Chondrocyte (in vitro differentiated cells): ENCODE data around the gene TCF19. TPM values are rescaled to one million over a fixed set of nuclear protein-coding genes. Genes with fewer than 3 reads are reported as not detected.
A peak's percentile ranks its signal among the peaks of the same experiment; 100 is the strongest.

Experiments
- DNase-seq: peaks from one replicate; pipeline ENCODE4 v3.0.0; 2021; ENCODE audit warnings: mixed read lengths, low spot score
- H3K27ac Mint-ChIP-seq: one replicate; pipeline ENCODE4 v1.8.0; 2021; ENCODE audit warnings: mild to moderate bottlenecking, moderate library complexity, mixed read lengths; ENCODE audit not compliant: unreplicated experiment
- H3K27me3 Mint-ChIP-seq: 2 replicates; pipeline ENCODE4 v1.8.0; 2021; ENCODE audit warnings: low read depth, mixed read lengths
- H3K36me3 Mint-ChIP-seq: 2 replicates; pipeline ENCODE4 v1.8.0; 2021; ENCODE audit warnings: low read depth, mixed read lengths
- H3K4me1 Mint-ChIP-seq: 2 replicates; pipeline ENCODE4 v1.8.0; 2021; ENCODE audit warnings: low read depth, mild to moderate bottlenecking, mixed read lengths
- H3K4me3 Mint-ChIP-seq: one replicate; pipeline ENCODE4 v1.8.0; 2021; ENCODE audit warnings: mild to moderate bottlenecking, moderate library complexity, mixed read lengths; ENCODE audit not compliant: unreplicated experiment
- H3K9me3 Mint-ChIP-seq: 2 replicates; pipeline ENCODE4 v1.8.0; 2021; ENCODE audit warnings: low read depth, mixed read lengths
- total RNA-seq: library from RNA; stranded (reverse); gene quantifications from 3 replicates; pipeline ENCODE4 v1.2.1, GENCODE V29; 2021
- TF ChIP-seq, protein P1 (sequence below): fragments of 200-600 bp; sonication (generic); IDR thresholded peaks from 2 replicates; pipeline ENCODE4 v1.5.0; 2021; ENCODE audit warnings: antibody characterized with exemption, mild to moderate bottlenecking, moderate library complexity

TCF19 gene
- total RNA-seq, 1 donor from 2014 or later = 7.4 TPM

DNA sequence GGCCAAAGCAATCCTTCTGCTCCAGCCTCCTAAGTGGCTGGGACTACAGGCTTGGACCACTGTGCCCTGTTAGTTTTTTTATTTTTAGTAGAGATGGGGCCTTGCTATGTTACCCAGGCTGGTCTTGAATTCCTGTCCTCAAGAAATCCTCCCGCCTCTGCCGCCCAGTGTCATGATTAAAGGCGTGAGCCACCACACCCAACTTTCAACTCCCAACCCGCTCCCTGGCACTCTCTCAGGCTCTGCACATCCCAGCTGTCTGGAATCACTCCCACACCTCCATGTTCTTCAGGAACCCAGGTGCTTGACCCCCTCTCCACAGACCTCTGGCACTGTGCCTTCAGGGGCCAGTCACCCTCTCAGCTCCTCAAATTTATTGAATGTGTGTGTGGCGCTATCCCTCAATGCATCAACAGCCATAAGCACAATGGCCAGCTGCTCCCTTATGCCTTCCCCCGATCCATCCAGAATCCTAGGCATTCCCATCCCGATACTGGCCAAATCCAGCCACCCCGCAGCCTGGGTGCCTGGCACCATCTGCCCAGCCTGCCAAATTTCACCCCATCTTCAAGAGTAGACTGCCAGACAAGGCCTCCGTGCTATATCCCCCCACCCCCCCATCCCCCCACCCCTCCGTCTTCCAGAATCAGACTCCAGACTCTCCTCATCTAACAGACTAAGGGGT is 12.7 kb downstream of the TCF19 start:
- peaks cover 5% of the 10 kb centered on the region for H3K4me1 Mint-ChIP-seq
- no peaks in the 10 kb centered on the region for H3K9me3 Mint-ChIP-seq
- H3K27ac Mint-ChIP-seq = no peak overlapping the region
- H3K4me3 Mint-ChIP-seq = no peak overlapping the region
- TF ChIP-seq, protein P1, sequence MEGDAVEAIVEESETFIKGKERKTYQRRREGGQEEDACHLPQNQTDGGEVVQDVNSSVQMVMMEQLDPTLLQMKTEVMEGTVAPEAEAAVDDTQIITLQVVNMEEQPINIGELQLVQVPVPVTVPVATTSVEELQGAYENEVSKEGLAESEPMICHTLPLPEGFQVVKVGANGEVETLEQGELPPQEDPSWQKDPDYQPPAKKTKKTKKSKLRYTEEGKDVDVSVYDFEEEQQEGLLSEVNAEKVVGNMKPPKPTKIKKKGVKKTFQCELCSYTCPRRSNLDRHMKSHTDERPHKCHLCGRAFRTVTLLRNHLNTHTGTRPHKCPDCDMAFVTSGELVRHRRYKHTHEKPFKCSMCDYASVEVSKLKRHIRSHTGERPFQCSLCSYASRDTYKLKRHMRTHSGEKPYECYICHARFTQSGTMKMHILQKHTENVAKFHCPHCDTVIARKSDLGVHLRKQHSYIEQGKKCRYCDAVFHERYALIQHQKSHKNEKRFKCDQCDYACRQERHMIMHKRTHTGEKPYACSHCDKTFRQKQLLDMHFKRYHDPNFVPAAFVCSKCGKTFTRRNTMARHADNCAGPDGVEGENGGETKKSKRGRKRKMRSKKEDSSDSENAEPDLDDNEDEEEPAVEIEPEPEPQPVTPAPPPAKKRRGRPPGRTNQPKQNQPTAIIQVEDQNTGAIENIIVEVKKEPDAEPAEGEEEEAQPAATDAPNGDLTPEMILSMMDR = no peak
- H3K36me3 Mint-ChIP-seq = no peaks in the 10 kb centered on the region
- peak; percentile 11 for DNase-seq
- no peaks in the 10 kb centered on the region for H3K27me3 Mint-ChIP-seq

DNA sequence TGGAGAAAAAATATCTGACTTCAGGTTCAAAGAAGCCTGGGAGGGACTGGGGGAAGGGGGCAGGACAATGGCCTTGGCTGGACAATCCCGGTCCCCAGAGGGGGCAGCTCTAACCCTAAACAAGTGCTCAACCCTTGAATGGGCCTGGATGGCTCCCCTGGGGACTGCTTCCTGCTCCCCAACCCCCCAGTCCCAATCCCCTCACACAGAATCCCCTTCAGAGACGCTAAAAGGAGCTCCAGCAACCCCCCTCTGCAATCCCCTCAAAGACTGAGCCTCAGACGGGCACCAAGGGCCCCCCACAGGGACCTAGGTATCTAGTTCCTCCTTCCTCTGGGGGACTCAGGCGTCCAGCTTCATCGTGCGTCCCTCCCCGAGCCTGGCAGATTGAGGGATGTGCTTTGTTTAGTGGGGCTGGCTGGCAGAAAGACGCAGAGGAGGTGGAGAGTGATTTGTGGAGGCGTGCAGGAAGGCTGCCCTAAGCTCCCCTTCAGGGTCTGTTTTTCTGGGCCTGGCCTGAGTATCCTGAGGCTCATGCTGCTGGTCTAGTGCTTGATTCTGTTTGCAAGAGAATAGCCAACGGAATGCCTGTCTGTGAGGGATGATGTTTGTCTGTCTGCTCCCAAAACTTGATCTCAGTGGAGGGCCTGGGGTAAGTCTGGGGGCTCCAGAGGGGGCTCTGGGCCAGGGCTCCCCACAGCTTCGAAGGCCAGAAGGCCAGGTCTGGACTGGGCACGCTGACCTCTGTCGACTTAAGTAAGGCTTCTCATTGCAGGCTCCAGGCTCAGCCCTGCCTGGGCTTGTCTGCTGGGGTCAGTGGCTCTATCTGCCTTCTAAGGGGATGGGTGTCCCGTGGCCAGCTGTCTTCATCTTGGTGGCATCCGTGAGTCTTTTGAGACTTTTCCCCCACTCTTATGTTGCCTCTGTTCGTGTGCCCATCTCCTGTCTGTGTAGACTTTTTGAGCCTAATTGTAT is 13.8 kb downstream of the TCF19 start:
- TF ChIP-seq, protein P1 = no peak
- no peak overlapping the region for H3K4me3 Mint-ChIP-seq
- H3K27ac Mint-ChIP-seq = no peak overlapping the region
- DNase-seq = no peak
- no peaks in the 10 kb centered on the region for H3K36me3 Mint-ChIP-seq
- H3K9me3 Mint-ChIP-seq = no peaks in the 10 kb centered on the region
- peaks cover 6% of the 10 kb centered on the region for H3K4me1 Mint-ChIP-seq
- no peaks in the 10 kb centered on the region for H3K27me3 Mint-ChIP-seq

- H3K27me3 Mint-ChIP-seq = no peaks in the 10 kb centered on the region
- H3K9me3 Mint-ChIP-seq = no peaks in the 10 kb centered on the region
- peaks cover 6% of the 10 kb centered on the region for H3K4me1 Mint-ChIP-seq
- TF ChIP-seq, protein P1 = no peak
- H3K27ac Mint-ChIP-seq = no peak overlapping the region
- DNase-seq = no peak
- no peak overlapping the region for H3K4me3 Mint-ChIP-seq
- H3K36me3 Mint-ChIP-seq = no peaks in the 10 kb centered on the region
Observed at GRCh38 chr6:31172973-31173384, 14.6 kb downstream of the TCF19 start.

DNA sequence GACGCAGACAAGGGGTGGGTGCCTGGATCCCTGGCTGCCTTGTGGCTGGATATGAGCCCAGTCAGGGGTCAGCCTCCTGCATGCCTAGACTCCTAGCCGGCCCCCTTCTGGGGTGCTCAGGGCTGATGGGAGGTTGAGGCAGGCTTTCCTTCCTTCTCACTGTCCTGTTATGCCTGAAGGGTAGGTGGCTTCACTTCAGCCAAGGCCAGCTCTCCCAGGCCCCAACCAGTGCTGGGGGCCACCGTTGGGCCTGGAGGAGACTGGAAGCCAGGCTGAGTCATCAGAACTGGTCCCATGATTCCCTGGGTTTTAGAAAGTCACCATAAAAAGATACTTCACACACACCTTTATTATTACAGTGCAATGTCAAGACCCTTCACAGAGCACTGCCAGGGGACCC is 15.0 kb downstream of the TCF19 start:
- Mint-ChIP-seq H3K27me3 (no peaks in the 10 kb centered on the region), H3K36me3 (no peaks in the 10 kb centered on the region), H3K4me1 (peaks cover 6% of the 10 kb centered on the region), H3K27ac (no peak overlapping the region), H3K9me3 (no peaks in the 10 kb centered on the region), H3K4me3 (no peak overlapping the region)
- DNase-seq = no peak
- TF ChIP-seq, protein P1 = no peak

GRCh38 chr6:31174378-31174777 is 16.0 kb downstream of the TCF19 start:
- Mint-ChIP-seq H3K36me3 (no peaks in the 10 kb centered on the region), H3K4me3 (no peak overlapping the region), H3K4me1 (peaks cover 14% of the 10 kb centered on the region), H3K27me3 (no peaks in the 10 kb centered on the region), H3K27ac (no peak overlapping the region), H3K9me3 (no peaks in the 10 kb centered on the region)
- TF ChIP-seq, protein P1 = no peak
- DNase-seq = no peak
